GM12891 (cell line): ENCODE results near the gene SLC26A2.

ENCODE experiments used
- POLR2A ChIP-seq: IDR thresholded peaks from 2 replicates; pipeline ENCODE4 v1.6.1; 2011; ENCODE audit warnings: low read depth, low read length, control low read depth
- TAF1 ChIP-seq: IDR thresholded peaks from 2 replicates; pipeline ENCODE4 v1.6.1; 2011; ENCODE audit warnings: low read depth, low read length, control low read depth

DNA sequence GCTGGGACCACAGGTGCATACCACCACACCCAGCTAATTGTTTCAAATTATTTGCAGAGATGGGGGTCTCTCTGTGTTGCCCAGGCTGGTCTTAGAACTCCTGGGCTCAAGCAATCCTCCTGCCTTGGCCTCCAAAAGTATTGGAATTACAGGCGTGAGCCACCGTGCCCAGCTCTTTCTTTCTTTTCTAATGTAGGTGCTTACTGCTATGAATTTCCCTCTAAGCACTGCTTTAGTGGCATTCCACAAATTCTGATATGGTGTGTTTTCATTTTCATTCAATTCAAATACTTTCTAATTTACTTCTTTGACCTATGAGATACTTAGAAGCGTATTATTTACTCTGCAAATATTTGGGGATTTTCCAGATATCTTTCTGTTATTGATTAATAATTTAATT lies 54.9 kb downstream of the SLC26A2 start:
- TF ChIP-seq TAF1: no peak
- no peak for TF ChIP-seq POLR2A
